ENCODE results near the gene AP3B1. TPM values are rescaled to one million over a fixed set of nuclear protein-coding genes. Genes with fewer than 3 reads are reported as not detected.

AP3B1 gene
- total RNA-seq, 1 donor from 2014 or later, result 38.9 TPM

DNA sequence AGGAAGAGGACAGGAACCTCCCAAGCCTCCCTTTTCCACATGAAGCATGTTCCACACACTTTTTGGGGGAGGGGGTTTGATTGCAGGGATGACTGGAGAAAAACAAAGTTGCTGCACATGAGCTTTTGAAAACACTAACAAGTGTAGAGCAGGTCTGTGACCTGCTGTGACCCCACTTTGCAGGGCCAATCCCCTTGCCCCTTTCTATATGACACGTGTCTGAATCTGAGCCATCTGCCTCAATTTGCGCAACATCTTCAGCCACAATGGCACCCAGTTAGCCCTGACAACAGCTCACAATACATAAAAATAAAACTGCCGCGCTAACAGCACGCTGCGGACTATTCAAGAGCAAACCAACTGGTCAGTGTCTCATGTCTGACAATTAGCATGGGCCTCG is 290.6 kb downstream of the AP3B1 start:
- no peak for DNase-seq (ENCODE audit: low read depth in 2 of 2)

GRCh38 chr5:78003450-78003849 is 291.0 kb downstream of the AP3B1 start:
- DNase-seq (ENCODE audit: low read depth in 2 of 2), result no peak

DNA sequence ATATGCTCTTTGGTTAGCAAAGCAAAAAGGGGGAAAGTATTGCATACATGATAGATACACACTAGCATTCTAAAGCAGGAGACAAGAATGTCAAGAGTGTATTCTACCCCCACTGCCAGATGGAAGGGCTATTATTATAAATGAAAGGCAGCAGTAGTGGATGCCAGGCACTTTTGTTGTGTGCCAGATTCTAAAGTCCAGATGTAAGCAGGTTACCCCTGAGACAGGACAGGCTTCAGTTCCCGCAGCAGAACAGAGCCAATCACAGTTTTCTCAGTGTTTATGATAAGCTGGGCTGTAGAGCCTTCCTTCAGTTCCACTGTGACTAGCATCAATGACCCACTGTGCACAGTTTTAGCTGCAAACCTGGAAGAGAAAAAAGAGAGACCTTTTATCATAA is 291.8 kb downstream of the AP3B1 start:
- DNase-seq (ENCODE audit: low read depth in 2 of 2), result no peak

DNA sequence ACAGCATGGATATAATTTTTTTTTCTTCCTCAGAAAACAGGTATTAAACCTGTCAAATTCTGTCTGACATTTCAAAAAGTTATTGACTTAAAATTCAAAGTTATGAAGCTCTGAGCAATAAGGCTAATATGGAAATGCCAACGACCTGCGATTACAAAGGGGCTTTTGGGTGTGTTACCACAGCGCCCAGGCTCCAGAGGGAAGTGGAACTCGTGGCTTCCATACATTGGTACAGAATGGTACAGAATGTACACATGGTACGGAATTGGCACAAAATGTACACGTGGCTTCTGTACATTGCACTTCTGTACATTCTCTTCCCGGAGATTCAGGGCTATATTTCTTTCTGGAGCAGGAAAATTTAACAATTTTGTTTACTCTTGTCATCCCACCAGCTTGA is 293.3 kb downstream of the AP3B1 start:
- no peak for DNase-seq (ENCODE audit: low read depth in 2 of 2)

GRCh38 chr5:78000191-78000590 is 294.3 kb downstream of the AP3B1 start:
- no peak for DNase-seq (ENCODE audit: low read depth in 2 of 2)

GRCh38 chr5:77999399-77999798 is 295.1 kb downstream of the AP3B1 start:
- DNase-seq (ENCODE audit: low read depth in 2 of 2), result no peak

DNA sequence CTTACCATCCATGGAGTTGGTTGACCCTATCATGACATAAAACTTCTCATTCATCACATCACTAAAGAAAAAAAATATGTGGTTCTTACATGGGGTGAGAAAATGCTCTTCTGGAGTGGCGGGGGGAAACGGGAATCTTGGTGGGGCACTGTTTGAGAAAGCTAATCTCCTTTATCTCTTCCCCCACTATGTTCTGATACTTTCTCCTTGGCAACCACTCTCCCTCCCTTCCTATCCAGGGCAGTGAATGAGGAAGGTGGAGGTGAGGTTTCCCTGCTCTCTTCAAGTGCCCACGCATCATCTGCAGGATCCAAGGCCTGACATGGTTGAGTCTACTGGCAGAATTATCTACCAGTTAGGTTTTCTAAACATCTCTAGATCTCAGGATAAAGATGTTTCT is 297.6 kb downstream of the AP3B1 start:
- no peak for DNase-seq (ENCODE audit: low read depth in 2 of 2)

GRCh38 chr5:77995793-77996409 is 298.6 kb downstream of the AP3B1 start:
- no peak for DNase-seq (ENCODE audit: low read depth in 2 of 2)

DNA sequence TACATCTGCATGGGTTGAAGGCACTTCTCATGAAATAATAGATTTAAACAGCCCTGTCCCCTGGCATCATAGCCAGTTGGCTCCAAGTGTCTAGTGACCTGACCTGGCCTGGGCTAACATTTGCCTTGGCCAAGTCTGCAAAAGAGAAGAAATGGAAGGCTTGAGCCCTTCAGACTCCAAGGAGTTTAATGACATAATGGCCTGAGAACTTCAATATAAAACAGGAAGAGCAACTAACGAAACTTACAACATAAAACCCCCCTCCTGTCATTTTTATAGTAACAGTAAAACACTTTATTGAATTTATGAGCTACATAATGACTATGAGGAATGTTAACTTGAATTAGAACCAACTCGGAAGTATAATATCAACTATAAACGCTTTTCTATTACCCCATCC is 299.6 kb downstream of the AP3B1 start:
- no peak for DNase-seq (ENCODE audit: low read depth in 2 of 2)

- no peak for DNase-seq (ENCODE audit: low read depth in 2 of 2)
Observed at GRCh38 chr5:77993855-77994318, 300.6 kb downstream of the AP3B1 start.

DNA sequence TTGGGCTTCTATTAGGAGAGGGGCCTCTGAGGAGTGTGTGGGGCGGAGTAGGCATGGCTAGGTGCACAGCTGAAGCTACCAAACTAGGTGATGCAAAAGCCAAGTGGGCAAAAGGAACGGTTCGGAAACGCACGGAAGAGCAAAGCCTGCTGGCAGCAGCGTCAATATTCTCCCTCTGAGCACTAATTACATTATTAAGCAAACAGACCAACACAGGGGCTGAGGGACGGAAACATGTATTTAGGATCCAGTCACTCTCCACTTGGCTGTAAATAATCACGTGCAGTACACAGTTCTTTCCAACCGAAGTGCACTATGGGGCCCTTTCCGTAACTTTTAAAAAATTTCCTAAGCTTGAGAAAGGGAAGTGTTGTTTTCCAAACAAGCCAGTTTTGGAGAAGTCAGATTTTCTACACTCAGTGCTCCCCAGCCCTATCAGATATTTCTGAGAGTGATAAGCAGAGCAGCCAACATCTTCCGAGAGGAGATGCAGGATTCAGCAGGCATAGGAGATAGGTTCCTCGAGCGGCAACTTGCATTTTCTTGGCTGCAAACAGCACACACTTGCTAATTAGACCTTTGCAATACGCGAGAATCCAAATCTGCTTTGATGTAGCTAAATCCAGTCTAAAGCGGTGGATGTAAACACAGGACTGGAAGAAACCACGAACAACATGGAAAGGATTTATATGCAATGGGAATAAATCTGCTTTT is 301.2 kb downstream of the AP3B1 start:
- no peak for DNase-seq (ENCODE audit: low read depth in 2 of 2)

DNA sequence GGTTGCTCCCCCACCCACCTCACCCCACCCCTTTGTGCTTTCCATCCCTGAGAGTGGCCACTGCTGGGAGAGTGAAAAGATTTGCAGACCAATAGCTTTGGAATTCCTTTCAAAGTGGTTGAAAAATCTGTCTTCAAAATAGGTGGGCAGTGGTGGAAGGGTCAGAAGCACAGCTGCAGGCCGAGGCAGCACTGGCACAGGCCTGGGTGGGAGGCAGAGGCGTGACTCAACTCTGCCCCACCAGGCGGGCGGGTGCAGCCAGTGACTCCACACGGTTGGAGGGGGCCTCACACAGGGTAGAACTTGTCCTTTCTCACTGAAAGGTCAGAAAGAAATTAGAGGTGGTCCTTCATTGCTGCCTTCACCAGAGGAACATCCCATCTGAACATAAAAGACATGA is 303.4 kb downstream of the AP3B1 start:
- no peak for DNase-seq (ENCODE audit: low read depth in 2 of 2)

DNA sequence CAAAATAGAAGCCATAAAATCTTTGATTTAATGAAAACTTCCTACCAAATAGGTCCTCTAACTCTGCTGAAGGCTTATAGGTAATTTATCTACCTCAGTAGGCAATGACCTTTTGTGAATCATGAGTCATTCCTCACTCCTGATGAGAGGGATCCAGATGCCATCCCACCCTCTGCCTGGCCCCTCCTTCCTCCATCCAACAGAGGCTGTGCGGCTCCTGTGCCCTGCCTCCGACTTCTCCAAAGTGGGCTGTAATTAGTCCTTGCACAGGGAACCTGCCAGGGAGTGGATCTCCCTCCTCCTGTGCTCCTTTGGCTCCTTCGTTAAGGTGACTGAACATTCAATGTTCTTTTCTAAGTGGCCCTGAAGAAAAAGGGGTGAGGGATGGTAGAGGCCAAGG is 304.5 kb downstream of the AP3B1 start:
- no peak for DNase-seq (ENCODE audit: low read depth in 2 of 2)

DNA sequence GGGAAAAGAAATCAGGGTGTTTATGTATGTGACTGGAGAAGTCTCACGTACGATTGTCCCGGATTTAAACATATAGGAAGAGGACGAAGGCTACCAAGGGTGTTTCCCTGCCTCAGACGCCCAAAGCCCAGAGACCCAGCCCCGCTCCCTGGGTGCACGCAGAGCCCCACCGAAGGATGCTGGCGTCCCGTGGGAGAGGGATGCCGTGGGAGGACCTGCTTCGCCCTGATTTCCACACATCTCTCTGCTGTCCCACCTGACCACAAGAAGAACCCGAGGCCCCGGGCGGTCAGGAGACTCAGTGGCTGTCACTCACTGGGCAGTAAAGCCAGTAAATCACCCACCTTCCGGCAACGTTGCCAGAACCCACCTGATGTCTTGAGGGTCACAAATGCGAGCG is 306.5 kb downstream of the AP3B1 start:
- DNase-seq (ENCODE audit: low read depth in 2 of 2), result no peak

DNA sequence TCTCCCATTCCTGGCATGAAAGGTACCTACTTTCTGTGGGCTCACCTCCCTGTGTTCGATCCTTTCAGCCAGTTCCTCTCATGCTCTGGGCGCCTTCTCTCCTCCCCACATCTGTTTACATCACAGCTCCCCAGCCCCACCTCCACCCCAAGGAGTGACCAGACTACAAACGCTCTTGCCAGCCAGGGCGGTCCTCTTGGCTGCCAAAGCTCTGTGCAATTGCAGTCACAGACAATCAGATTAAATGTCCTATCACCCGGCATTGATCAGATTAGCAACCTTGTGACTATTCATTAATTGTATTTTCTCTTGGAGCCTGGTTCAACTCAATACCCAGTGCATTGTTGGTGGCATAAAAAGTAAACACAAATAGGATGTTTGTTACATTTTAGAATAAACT is 307.2 kb downstream of the AP3B1 start:
- no peak for DNase-seq (ENCODE audit: low read depth in 2 of 2)

DNA sequence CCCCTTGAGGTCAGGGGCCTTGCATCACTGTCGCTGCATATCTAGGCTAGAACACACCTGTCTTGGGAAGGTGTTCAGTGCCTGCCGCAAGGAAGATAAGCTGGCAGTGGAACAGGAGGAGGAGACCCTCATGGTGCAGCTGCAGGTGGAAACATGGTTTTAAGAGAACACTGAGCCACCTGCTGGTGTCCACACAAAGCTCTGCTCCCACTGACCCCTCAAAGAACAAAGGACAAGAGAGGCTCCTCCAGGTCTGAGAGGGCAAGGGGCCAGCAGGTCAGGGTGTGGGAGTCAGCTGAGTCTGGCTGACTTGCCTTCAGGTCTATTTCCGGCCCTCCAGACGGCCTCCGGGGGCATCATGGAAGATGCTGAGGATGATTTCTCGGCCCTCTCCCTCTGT is 308.2 kb downstream of the AP3B1 start:
- DNase-seq (ENCODE audit: low read depth in 2 of 2), result no peak

- DNase-seq (ENCODE audit: low read depth in 2 of 2), result no peak
Observed at GRCh38 chr5:77985247-77985646, 309.3 kb downstream of the AP3B1 start.

- DNase-seq (ENCODE audit: low read depth in 2 of 2), result no peak
Observed at GRCh38 chr5:77984587-77984986, 309.9 kb downstream of the AP3B1 start.

DNA sequence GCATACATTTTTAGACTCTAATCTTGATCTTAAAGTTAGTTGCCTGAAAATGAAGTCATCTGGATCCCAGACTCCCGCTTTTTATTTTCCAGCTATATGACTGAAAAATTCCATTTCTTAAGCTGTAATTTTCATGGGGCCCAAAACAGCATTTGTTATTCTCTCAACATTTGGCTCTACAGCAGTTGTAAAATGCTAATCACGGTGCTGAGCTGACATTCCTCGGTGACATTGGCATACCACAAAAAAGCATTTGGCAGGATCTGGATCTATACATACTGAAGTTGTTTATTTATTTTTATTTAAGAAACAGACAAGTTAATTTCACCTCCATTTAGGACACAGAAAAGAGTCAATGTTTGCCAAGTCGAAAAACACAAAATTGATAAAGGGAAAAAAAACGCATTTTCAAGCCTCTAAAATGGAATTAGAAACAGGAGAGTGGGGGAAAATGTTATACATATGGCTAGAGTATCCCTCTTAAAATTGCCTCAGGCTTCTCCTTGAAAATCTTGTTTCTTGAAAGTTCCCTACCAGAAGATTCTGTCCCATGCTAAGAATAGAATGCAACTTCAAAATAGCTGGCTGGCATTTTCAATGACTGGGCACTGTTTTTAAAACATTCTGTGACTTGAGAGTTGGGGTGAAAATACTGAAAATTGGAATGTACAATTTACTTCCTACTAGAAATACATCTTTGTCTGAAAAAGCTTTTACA is 310.9 kb downstream of the AP3B1 start:
- no peak for DNase-seq (ENCODE audit: low read depth in 2 of 2)

DNA sequence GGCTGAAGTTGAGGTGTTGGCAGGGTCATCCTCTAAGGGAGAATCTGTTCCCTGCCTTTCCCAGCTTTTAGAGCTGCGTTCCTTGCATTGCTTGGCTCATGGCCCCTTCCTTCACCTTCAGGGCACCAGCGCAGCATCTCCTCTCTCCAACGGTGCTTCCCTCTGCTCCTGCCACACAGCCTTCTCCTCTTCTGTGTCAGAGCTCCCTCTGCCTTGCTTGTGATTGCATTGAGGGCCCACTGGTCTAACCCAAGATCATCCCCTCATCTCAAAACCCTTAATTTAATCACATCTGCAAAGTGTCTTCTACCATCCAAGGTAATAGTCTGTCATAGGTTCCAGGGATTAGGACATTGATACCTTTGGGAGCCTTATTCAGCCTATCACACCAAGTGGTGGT is 312.7 kb downstream of the AP3B1 start:
- DNase-seq (ENCODE audit: low read depth in 2 of 2), result no peak

- DNase-seq (ENCODE audit: low read depth in 2 of 2), result no peak
Observed at GRCh38 chr5:77974576-77974975, 319.9 kb downstream of the AP3B1 start.

DNA sequence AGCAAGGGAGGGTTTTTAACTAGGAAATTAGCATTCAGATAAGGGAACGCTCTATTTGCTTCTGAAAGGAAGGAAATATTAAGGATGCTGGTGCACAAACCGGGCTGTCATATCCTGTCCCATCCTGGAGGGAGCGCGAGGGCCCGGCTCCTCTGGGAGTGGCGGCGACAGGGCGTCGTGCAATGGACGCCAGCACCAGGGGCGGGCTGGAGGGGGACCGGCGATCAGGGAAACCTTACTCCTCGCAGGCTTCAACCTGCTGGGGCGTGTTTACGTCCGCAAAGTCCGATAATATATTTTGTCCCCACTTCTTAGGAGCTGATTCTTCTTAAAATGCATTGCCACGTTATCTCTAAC is 321.3 kb downstream of the AP3B1 start:
- peak in 1 of 2 donors; percentile 7 for DNase-seq (ENCODE audit: low read depth in 2 of 2)

All from dermis microvascular lymphatic vessel endothelial cell (primary cell).